HG02763 (cell line): ENCODE results near the gene TTC7B.

Source experiments
- ATAC-seq: cut with Tn5 transposase; IDR thresholded peaks from one replicate; pipeline ENCODE4 v1.9.1; 2021; ENCODE audit warnings: mild to moderate bottlenecking, moderate library complexity; ENCODE audit not compliant: unreplicated experiment

Gene TTC7B

GRCh38 chr14:90778571-90779255 lies 37.5 kb downstream of the TTC7B start:
- ATAC-seq = no peak

- ATAC-seq = no peak
These were observed 38.3 kb downstream of the TTC7B start for GRCh38 chr14:90777830-90778485.

- no peak for ATAC-seq
These were observed 38.9 kb downstream of the TTC7B start for GRCh38 chr14:90777358-90777757.

GRCh38 chr14:90775441-90775840 lies 40.8 kb downstream of the TTC7B start:
- no peak for ATAC-seq

GRCh38 chr14:90774316-90774715 lies 41.9 kb downstream of the TTC7B start:
- ATAC-seq = no peak

- no peak for ATAC-seq
These were observed 42.5 kb downstream of the TTC7B start for GRCh38 chr14:90773705-90774104.

- no peak for ATAC-seq
These were observed 43.1 kb downstream of the TTC7B start for GRCh38 chr14:90773196-90773486.

- ATAC-seq = no peak
These were observed 48.3 kb downstream of the TTC7B start for GRCh38 chr14:90767899-90768298.

- no peak for ATAC-seq
These were observed 55.5 kb downstream of the TTC7B start for GRCh38 chr14:90760591-90761316.

- no peak for ATAC-seq
These were observed 56.2 kb downstream of the TTC7B start for GRCh38 chr14:90760078-90760444.

GRCh38 chr14:90759370-90760077 lies 56.7 kb downstream of the TTC7B start:
- no peak for ATAC-seq

- ATAC-seq = no peak
These were observed 57.3 kb downstream of the TTC7B start for GRCh38 chr14:90758959-90759358.

- ATAC-seq = peak; percentile 89
These were observed 58.0 kb downstream of the TTC7B start for GRCh38 chr14:90758028-90758889.

- no peak for ATAC-seq
These were observed 58.8 kb downstream of the TTC7B start for GRCh38 chr14:90757452-90757851.

GRCh38 chr14:90756755-90757345 lies 59.4 kb downstream of the TTC7B start:
- ATAC-seq = no peak

GRCh38 chr14:90755661-90756304 lies 60.4 kb downstream of the TTC7B start:
- ATAC-seq = no peak

GRCh38 chr14:90753456-90754005 lies 62.7 kb downstream of the TTC7B start:
- ATAC-seq = no peak

- no peak for ATAC-seq
These were observed 65.5 kb downstream of the TTC7B start for GRCh38 chr14:90750701-90751100.

- ATAC-seq = no peak
These were observed 66.0 kb downstream of the TTC7B start for GRCh38 chr14:90750191-90750590.

- ATAC-seq = no peak
These were observed 68.3 kb downstream of the TTC7B start for GRCh38 chr14:90747909-90748308.
